HepG2 (cell line): Measurements from ENCODE around the gene HNRNPL. TPM values are rescaled to one million over a fixed set of nuclear protein-coding genes. Genes with fewer than 3 reads are reported as not detected.

ENCODE experiments used
- ATAC-seq: fragments of 200-7000 bp; cut with Tn5 transposase; 3 replicates; pipeline ENCODE4 v1.9.1; 2020; ENCODE audit warnings: mild to moderate bottlenecking, moderate library complexity
- BruUV-seq: library from RNA; stranded (reverse); fragments of 400-500 nt; replicated peaks from 2 replicates; lab custom pipeline; 2021; lab: Mats Ljungman, UMichigan
- CTCF ChIA-PET: fragments of 300-600 bp; formaldehyde crosslinking; extraction: SDS; loops from one replicate; lab custom pipeline; 2021; ENCODE audit warnings: low total read pairs, inconsistent platforms, low intra/inter-chr PET ratio; lab: Yijun Ruan, JAX
- POLR2A ChIA-PET: fragments of 350-600 bp; sonication (Branson Sonifier 250); formaldehyde crosslinking; loops from one replicate; lab custom pipeline; 2020; ENCODE audit warnings: antibody characterized with exemption, inconsistent platforms; lab: Yijun Ruan, JAX
- DNase-seq: peaks from one replicate; pipeline ENCODE4 v3.0.0-alpha.2; 2015; ENCODE audit warnings: low spot score
- FAIRE-seq: peaks from 3 replicates; lab custom pipeline; 2011; peaks lifted over from hg19 to GRCh38; lab: Jason Lieb, UNC
- H2AFZ ChIP-seq: one replicate; pipeline ENCODE4 v1.6.1; 2011; ENCODE audit warnings: low read length, inconsistent platforms
- H3K27ac ChIP-seq: fragments of 300-600 bp; 3 replicates; pipeline ENCODE4 v1.8.0; 2011; ENCODE audit warnings: mixed run types, mild to moderate bottlenecking, mixed read lengths, low read length, inconsistent platforms; ENCODE audit not compliant: insufficient read depth; ENCODE audit errors: extremely low read length
- H3K27me3 ChIP-seq, 2 experiments: fragments of 200-600 bp in 1 of 2; 2 replicates in 1 of 2; 3 replicates in 1 of 2; pipeline versions ENCODE4 v1.6.0 to v1.8.0; 2011; ENCODE audit warnings: low read length in 2 of 2, mild to moderate bottlenecking in 2 of 2, moderate library complexity in 2 of 2, inconsistent platforms in 1 of 2; ENCODE audit not compliant: insufficient read depth in 2 of 2, control insufficient read depth in 1 of 2
- H3K36me3 ChIP-seq, 2 experiments: fragments of 200-600 bp in 1 of 2; replicated peaks in 1 of 2; 2 replicates in 1 of 2; 3 replicates in 1 of 2; pipeline versions ENCODE4 v1.5.1 to v1.8.0; 2011; ENCODE audit warnings: low read length in 2 of 2, inconsistent platforms in 1 of 2; ENCODE audit not compliant: insufficient read depth in 2 of 2, control insufficient read depth in 1 of 2
- H3K4me1 ChIP-seq: 2 replicates; pipeline ENCODE4 v1.5.1; 2012; ENCODE audit warnings: low read length, inconsistent platforms; ENCODE audit not compliant: insufficient read depth
- H3K4me2 ChIP-seq: 2 replicates; pipeline ENCODE4 v1.6.0; 2011; ENCODE audit warnings: low read depth, low read length, inconsistent platforms
- H3K4me3 ChIP-seq, 3 experiments: fragments of 200-600 bp in 1 of 3; sonication (generic), shearing (Covaris generic) in 1 of 3; replicated peaks in 1 of 3; 2 replicates each; pipeline ENCODE4 v1.5.1; 2011 to 2016; ENCODE audit warnings: low read length in 3 of 3, inconsistent platforms in 2 of 3, low read depth in 2 of 3, mild to moderate bottlenecking in 2 of 3, control low read depth in 1 of 3, mixed read lengths in 1 of 3; ENCODE audit not compliant: insufficient read depth in 1 of 3
- H3K79me2 ChIP-seq: one replicate; pipeline ENCODE4 v1.6.1; 2011; ENCODE audit warnings: low read length, inconsistent platforms; ENCODE audit not compliant: insufficient read depth
- H3K9ac ChIP-seq: 2 replicates; pipeline ENCODE4 v1.6.0; 2011; ENCODE audit warnings: mild to moderate bottlenecking, low read depth, low read length, inconsistent platforms; ENCODE audit not compliant: insufficient read depth
- H3K9me3 ChIP-seq: 2 replicates; pipeline ENCODE4 v1.5.1; 2012; ENCODE audit warnings: mild to moderate bottlenecking, low read length
- H4K20me1 ChIP-seq: 2 replicates; pipeline ENCODE4 v1.6.0; 2011; ENCODE audit warnings: inconsistent platforms, mild to moderate bottlenecking, low read length, moderate library complexity; ENCODE audit not compliant: insufficient read depth
- ARNT ChIP-seq: fragments of 450-650 bp; IDR thresholded peaks from 2 replicates; pipeline ENCODE4 v1.6.1; 2017
- BRD4 ChIP-seq: sonication (generic); formaldehyde crosslinking; IDR thresholded peaks from 2 replicates; pipeline ENCODE4 v1.4.0; 2020; ENCODE audit warnings: missing genetic modification reagents
- GPN1 ChIP-seq: sonication (generic); formaldehyde crosslinking; IDR thresholded peaks from 2 replicates; pipeline ENCODE4 v1.5.1; 2020; ENCODE audit warnings: missing genetic modification reagents, borderline replicate concordance
- HHEX ChIP-seq: IDR thresholded peaks from 2 replicates; pipeline ENCODE4 v1.6.1; 2016; ENCODE audit warnings: control low read depth
- HNRNPLL ChIP-seq: fragments of 200-400 bp; formaldehyde crosslinking; IDR thresholded peaks from 2 replicates; pipeline ENCODE4 v1.6.1; 2017; ENCODE audit warnings: mild to moderate bottlenecking, low read depth, low read length; ENCODE audit not compliant: poor library complexity, severe bottlenecking
- KAT8 ChIP-seq: IDR thresholded peaks from 2 replicates; pipeline ENCODE4 v1.6.1; 2016; ENCODE audit warnings: missing genetic modification reagents, missing compliant biosample characterization
- NKX3-1 ChIP-seq: sonication (generic); formaldehyde crosslinking; IDR thresholded peaks from 2 replicates; pipeline ENCODE4 v1.5.0; 2020; ENCODE audit warnings: missing genetic modification reagents
- NR2F6 ChIP-seq, 2 experiments: IDR thresholded peaks; 2 replicates each; pipeline ENCODE4 v1.6.1; 2016; ENCODE audit warnings: antibody characterized with exemption in 1 of 2, mild to moderate bottlenecking in 1 of 2
- PHB2 ChIP-seq: fragments of 450-650 bp; IDR thresholded peaks from 2 replicates; pipeline ENCODE4 v1.6.1; 2018; ENCODE audit not compliant: partially characterized antibody
- SSRP1 ChIP-seq: IDR thresholded peaks from 2 replicates; pipeline ENCODE4 v1.6.1; 2016; ENCODE audit warnings: control low read depth
- TBL1XR1 ChIP-seq: fragments of 150-350 bp; IDR thresholded peaks from 2 replicates; pipeline ENCODE4 v1.6.1; 2014; ENCODE audit warnings: borderline replicate concordance, low read length; ENCODE audit not compliant: partially characterized antibody
- ZIK1 ChIP-seq: sonication (generic); formaldehyde crosslinking; IDR thresholded peaks from 2 replicates; pipeline ENCODE4 v1.5.0; 2020; ENCODE audit warnings: mild to moderate bottlenecking, low read depth, missing genetic modification reagents, borderline replicate concordance
- ZNF225 ChIP-seq: sonication (generic); formaldehyde crosslinking; IDR thresholded peaks from 2 replicates; pipeline ENCODE4 v1.4.0; 2020; ENCODE audit warnings: mild to moderate bottlenecking, missing genetic modification reagents
- ZNF512B ChIP-seq: sonication (generic); formaldehyde crosslinking; IDR thresholded peaks from 2 replicates; pipeline ENCODE4 v1.5.1; 2020; ENCODE audit warnings: missing genetic modification reagents, mild to moderate bottlenecking, borderline replicate concordance
- ZNF710 ChIP-seq: sonication (generic); formaldehyde crosslinking; IDR thresholded peaks from 2 replicates; pipeline ENCODE4 v1.5.0; 2020; ENCODE audit warnings: mild to moderate bottlenecking, missing genetic modification reagents, borderline replicate concordance
- ZNF713 ChIP-seq: sonication (generic); formaldehyde crosslinking; IDR thresholded peaks from 2 replicates; pipeline ENCODE4 v1.4.0; 2020; ENCODE audit warnings: mild to moderate bottlenecking, missing genetic modification reagents
- WGBS: methylation state at CpG from one replicate; pipeline ENCODE4 v1.1.6; 2017; ENCODE audit warnings: low lambda C conversion rate; 5-methylcytosine and 5-hydroxymethylcytosine counted together
- in situ Hi-C: cut with HindIII; loops from 2 replicates; pipeline ENCODE4 v1.10.0; 2017; ENCODE audit warnings: low pct_unique_long_range_greater_than_20kb; ENCODE audit not compliant: extremely low pct_ligation_motif_present
- intact Hi-C: fragments of 100-400 bp; cut with micrococcal nuclease; formaldehyde crosslinking; loops from one replicate; pipeline ENCODE4 v1.10.0; 2022; ENCODE audit not compliant: unreplicated experiment
- polyA plus RNA-seq, 8 experiments: library from polyadenylated mRNA; depleted of rRNA in 3 of 8; stranded (reverse) in 7 of 8; unstranded in 1 of 8; fragments of >200 nt; fragmentation: Illumina TruSeq in 4 of 8; extraction: Trizol in 4 of 8; gene quantifications; 2 replicates each; pipeline versions ENCODE4 v1.2.1 to v1.2.3, GENCODE V29; 2011 to 2016; ENCODE audit warnings: low read depth in 4 of 8, missing spikeins in 1 of 8, mixed read lengths in 1 of 8; ENCODE audit not compliant: insufficient read depth in 1 of 8
- total RNA-seq, 5 experiments: library from RNA; depleted of rRNA; stranded (reverse); fragments of >200 nt; fragmentation: Illumina TruSeq; extraction: Trizol; gene quantifications; 2 replicates each; pipeline ENCODE4 v1.2.3, GENCODE V29; 2016; ENCODE audit warnings: low read depth in 1 of 5

HNRNPL gene
- total and polyA plus RNA-seq, 2 of the 13 experiments (the other 11 are each of a cell fraction or from before 2014, with no cell fraction given) = 156 to 278 TPM

GRCh38 chr19:38850436-38850975 is 720 bp upstream of the HNRNPL start (continued):
- no peak for TF ChIP-seq GPN1 (CRISPR knock-in tag)

- FAIRE-seq (peak; percentile 34), ATAC-seq (peak; percentile 5), DNase-seq (peak; percentile 88)
- Histone ChIP-seq H3K27ac (peak overlapping the region; percentile 96), H3K4me3 (peak overlapping the region; percentile 63 to 71 (median 67)), H3K9ac (peak overlapping the region; percentile 92), H4K20me1 (peaks cover 38% of the 10 kb centered on the region), H3K79me2 (peaks cover 54% of the 10 kb centered on the region), H3K36me3 (peaks cover 22 to 36% of the 10 kb centered on the region in 2 experiments), H3K4me1 (peaks cover 69% of the 10 kb centered on the region), H2AFZ (no peak overlapping the region), H3K4me2 (peak overlapping the region; percentile 95), H3K27me3 (no peaks in the 10 kb centered on the region; a peak in 1 of 5 replicates), H3K9me3 (no peaks in the 10 kb centered on the region)
- CTCF ChIA-PET = no interaction called here
- no TSS peak for BruUV-seq
- intact Hi-C loops (no loop called here), in situ Hi-C loops (no loop called here)
- POLR2A ChIA-PET = interaction anchor here (0.6 to 9.1 kb wide), 26 partner anchors 9 to 475 kb away, joined by 3 to 148 read pairs (median 5); partner anchors contain the start of genes ACTN4, ECH1, EIF3K and MRPS12
- WGBS = 3% methylated on average over 32 of the region's 76 CpGs
- TF ChIP-seq TBL1XR1 (no peak), ZIK1 (peak; percentile 13; the same call in 1 of the 2 replicates), ARNT (no peak), SSRP1 (CRISPR knock-in tag) (no peak; the same call in 1 of the 2 replicates), NKX3-1 (CRISPR knock-in tag) (no peak; the same call in 1 of the 2 replicates), HNRNPLL (peak; percentile 96), KAT8 (CRISPR knock-in tag) (peak; percentile 48), PHB2 (no peak), NR2F6 (IDR thresholded peaks at IDR 0.05) (no peak), NR2F6 (CRISPR knock-in tag; IDR thresholded peaks at IDR 0.05) (no peak), HHEX (CRISPR knock-in tag) (no peak), ZNF225 (peak; percentile 27; the same call in 1 of the 2 replicates), ZNF713 (CRISPR knock-in tag) (no peak), ZNF512B (CRISPR knock-in tag) (no peak), BRD4 (no peak), ZNF710 (CRISPR knock-in tag) (no peak)
These were observed 483 bp downstream of the HNRNPL start for GRCh38 chr19:38849147-38849859.
